ENCODE results near the gene BTG4. TPM values are rescaled to one million over a fixed set of nuclear protein-coding genes. Genes with fewer than 3 reads are reported as not detected.

Gene BTG4
- total and polyA plus RNA-seq, 2 donors (not counting 3 experiments of a cell fraction or from before 2014, with no cell fraction given), result not detected

- H3K36me3 ChIP-seq (ENCODE audit: control insufficient read depth in 2 of 2, extremely low read depth in 1 of 2, insufficient read depth in 2 of 2, low read length in 2 of 2), result no peaks in the 10 kb centered on the region
- DNase-seq (ENCODE audit: low read depth, low spot score) (no peak), FAIRE-seq (no peak)
- H3K4me3 ChIP-seq (replicated peaks in 1 of 3; ENCODE audit: insufficient read depth in 1 of 3, low read depth in 1 of 3, low read length in 3 of 3), result no peak overlapping the region
- CTCF ChIA-PET, result no interaction called here
- H3K27me3 ChIP-seq (ENCODE audit: control insufficient read depth in 2 of 2, insufficient read depth in 2 of 2, low read length in 2 of 2), result peaks cover 0 to 9% of the 10 kb centered on the region in 2 experiments
- H3K9me3 ChIP-seq (replicated peaks; ENCODE audit: control insufficient read depth, insufficient read depth, low read length), result no peaks in the 10 kb centered on the region
- H3K9ac ChIP-seq (replicated peaks; ENCODE audit: extremely low read depth, insufficient read depth, low read length), result no peak overlapping the region
- no peaks in the 10 kb centered on the region for H4K20me1 ChIP-seq (replicated peaks; ENCODE audit: control insufficient read depth, extremely low read depth, insufficient read depth, low read length)
- no peaks in the 10 kb centered on the region for H3K79me2 ChIP-seq (ENCODE audit: control insufficient read depth, insufficient read depth, low read length)
- no peak for TF ChIP-seq GATA2 (IDR thresholded peaks at IDR 0.05; ENCODE audit: insufficient read depth, insufficient read length, low read depth, low read length)
- no peak for TF ChIP-seq EZH2 (IDR thresholded peaks at IDR 0.05; ENCODE audit: borderline replicate concordance, low read depth, low read length, severe bottlenecking)
- no peak for TF ChIP-seq MYC (IDR thresholded peaks at IDR 0.05; ENCODE audit: low read depth, low read length)
- no peak for TF ChIP-seq CTCF (IDR thresholded peaks at IDR 0.05; ENCODE audit: extremely low read depth in 1 of 2, insufficient read depth in 1 of 2, low read depth in 1 of 2, low read length in 2 of 2)
- no peak for TF ChIP-seq POLR2A (IDR thresholded peaks at IDR 0.05; ENCODE audit: low read depth, low read length)
- no peak for TF ChIP-seq POLR2AphosphoS5 (IDR thresholded peaks at IDR 0.05; ENCODE audit: insufficient read depth, low read depth, low read length)
- no peak for TF ChIP-seq JUN (IDR thresholded peaks at IDR 0.05; ENCODE audit: borderline replicate concordance, insufficient read depth, insufficient read length, low read depth)
- TF ChIP-seq MAX (IDR thresholded peaks at IDR 0.05; ENCODE audit: insufficient read depth, insufficient read length), result no peak
- TF ChIP-seq FOS (IDR thresholded peaks at IDR 0.05; ENCODE audit: borderline replicate concordance, insufficient read depth, low read length), result no peak
- no TSS peak for BruUV-seq (replicated peaks)
- H2AFZ ChIP-seq (ENCODE audit: low read depth, low read length), result no peak overlapping the region
- dilution Hi-C loops (cut with MboI; ENCODE audit: extremely low pct_ligation_motif_present, low sequenced_read_pairs), result no loop called here
- H3K4me1 ChIP-seq (ENCODE audit: control insufficient read depth, extremely low read depth, insufficient read depth, low read length), result no peaks in the 10 kb centered on the region
- intact Hi-C loops (cut with micrococcal nuclease), result no loop called here
- H3K9me1 ChIP-seq (replicated peaks; ENCODE audit: control insufficient read depth, extremely low read depth, insufficient read depth, low read length), result no peaks in the 10 kb centered on the region
- H3K4me2 ChIP-seq (ENCODE audit: insufficient read depth, low read length), result no peak overlapping the region
- POLR2A ChIA-PET, result no interaction called here
- H3K27ac ChIP-seq (ENCODE audit: insufficient read depth, low read depth, low read length), result no peak overlapping the region
These were observed 9.6 kb downstream of the BTG4 start for GRCh38 chr11:111502611-111503010.
